CD4-positive, alpha-beta T cell (primary cell): ENCODE data around the gene FAM78A. TPM values are rescaled to one million over a fixed set of nuclear protein-coding genes. Genes with fewer than 3 reads are reported as not detected.

Source experiments
- ATAC-seq: fragments of 200-7000 bp; cut with Tn5 transposase; one replicate; pipeline ENCODE4 v1.10.0; 2022; ENCODE audit warnings: mild to moderate bottlenecking; ENCODE audit not compliant: poor library complexity
- CTCF ChIA-PET: fragments of 350-600 bp; sonication (Branson Sonifier 250); formaldehyde crosslinking; loops from one replicate; lab custom pipeline; 2021; ENCODE audit warnings: antibody characterized with exemption, inconsistent platforms; lab: Charles Lee
- POLR2A ChIA-PET: fragments of 350-600 bp; sonication (Branson Sonifier 250); formaldehyde crosslinking; loops from one replicate; lab custom pipeline; 2021; ENCODE audit warnings: antibody characterized with exemption, inconsistent platforms; lab: Charles Lee
- DNase-seq, 14 experiments: peaks; one replicate each; pipeline ENCODE4 v3.0.0-alpha.2; 2013 to 2020; ENCODE audit warnings: mixed read lengths in 2 of 14
- H3K27ac ChIP-seq, 2 donors: one replicate each; pipeline versions ENCODE4 v1.5.1 to v1.7.0; 2013; ENCODE audit warnings: low read length in 2 of 2, low read depth in 1 of 2, mild to moderate bottlenecking in 1 of 2
- H3K27me3 ChIP-seq, 2 experiments: 1 replicate in 1 of 2; 2 replicates in 1 of 2; pipeline versions ENCODE4 v1.6.1 to v1.7.0; 2013; ENCODE audit warnings: low read length in 2 of 2, control low read depth in 1 of 2, mild to moderate bottlenecking in 1 of 2, moderate library complexity in 1 of 2; ENCODE audit not compliant: insufficient read depth in 2 of 2, control insufficient read depth in 1 of 2
- H3K36me3 ChIP-seq: one replicate; pipeline ENCODE4 v1.6.1; 2013; ENCODE audit warnings: low read length, control low read depth; ENCODE audit not compliant: insufficient read depth
- H3K4me1 ChIP-seq: one replicate; pipeline ENCODE4 v1.6.1; 2013; ENCODE audit warnings: low read length, control low read depth; ENCODE audit not compliant: insufficient read depth
- H3K4me3 ChIP-seq: one replicate; pipeline ENCODE4 v1.5.1; 2013; ENCODE audit warnings: mild to moderate bottlenecking, low read length, moderate library complexity
- H3K9me3 ChIP-seq, 2 experiments: 1 replicate in 1 of 2; 2 replicates in 1 of 2; pipeline versions ENCODE4 v1.6.1 to v1.7.0; 2013; ENCODE audit warnings: low read length in 2 of 2, mild to moderate bottlenecking in 2 of 2, control low read depth in 1 of 2, moderate library complexity in 1 of 2; ENCODE audit not compliant: control insufficient read depth in 1 of 2, insufficient read depth in 1 of 2
- H3K27ac Mint-ChIP-seq: one replicate; pipeline ENCODE4 v1.8.0; 2020; ENCODE audit warnings: mixed read lengths
- H3K27me3 Mint-ChIP-seq: one replicate; pipeline ENCODE4 v1.8.0; 2021; ENCODE audit warnings: mixed read lengths
- H3K36me3 Mint-ChIP-seq: one replicate; pipeline ENCODE4 v1.8.0; 2021; ENCODE audit warnings: low read depth, mixed read lengths
- H3K4me1 Mint-ChIP-seq: one replicate; pipeline ENCODE4 v1.8.0; 2021; ENCODE audit warnings: low read depth, mixed read lengths
- H3K4me3 Mint-ChIP-seq: one replicate; pipeline ENCODE4 v1.8.0; 2020; ENCODE audit warnings: mild to moderate bottlenecking, mixed read lengths
- H3K9me3 Mint-ChIP-seq: one replicate; pipeline ENCODE4 v1.8.0; 2020; ENCODE audit warnings: mixed read lengths
- CTCF ChIP-seq: fragments of 200-600 bp; IDR thresholded peaks from one replicate; pipeline ENCODE4 v1.8.0; 2022; ENCODE audit warnings: antibody characterized with exemption, mild to moderate bottlenecking
- intact Hi-C, 2 experiments: fragments of 100-400 bp; cut with DNase I in 1 of 2; cut with micrococcal nuclease in 1 of 2; formaldehyde crosslinking; loops; one replicate each; pipeline versions ENCODE4 v1.15.1 to v1.9.0; 2023 to 2025; cut with DNase I, micrococcal nuclease
- polyA plus RNA-seq, 2 donors: library from polyadenylated mRNA; unstranded; fragments of 120-200 nt; gene quantifications; one replicate each; pipeline ENCODE4 v1.2.1, GENCODE V29; 2013
- total RNA-seq, 174 experiments: library from RNA in 2 of 174; stranded (reverse) in 2 of 174; gene quantifications; one replicate each; pipeline ENCODE4 v1.2.3 and lab custom pipeline; 2021 to 2026

Gene FAM78A
- total RNA-seq: 10 to 100 TPM; 62.4 to 62.7 TPM
- 92.1 TPM for polyA plus RNA-seq (2013, experiment 1 of 2)
- 71.9 TPM for polyA plus RNA-seq (2013, experiment 2 of 2)
- total RNA-seq (lab: John Stamatoyannopoulos, UW): 7.4 to 249 (median 91.2) reads per million in 172 experiments

GRCh38 chr9:131276094-131276888, at the start of gene FAM78A:
Gene FAM78A (minus strand): TSS chr9:131276510. CDS start chr9:131276179, 331 bp downstream.
- Mint-ChIP-seq H3K9me3 (no peaks in the 10 kb centered on the region), H3K36me3 (peaks cover 54% of the 10 kb centered on the region), H3K4me1 (peaks cover 34% of the 10 kb centered on the region), H3K4me3 (peak within 1 kb of the TSS; percentile 97), H3K27ac (peak within 1 kb of the TSS; percentile 100), H3K27me3 (no peaks in the 10 kb centered on the region)
- POLR2A ChIA-PET: interaction anchor here (1.0 to 14.3 kb wide), 5 partner anchors 9 to 225 kb away, joined by 3 to 738 read pairs (median 23); partner anchors contain the start of gene NUP214
- TF ChIP-seq CTCF: no peak
- Histone ChIP-seq H3K27ac (peak within 1 kb of the TSS; percentile 83 to 94), H3K4me3 (peak within 1 kb of the TSS; percentile 99), H3K9me3 (no peaks in the 10 kb centered on the region), H3K4me1 (peaks cover 38% of the 10 kb centered on the region), H3K27me3 (no peaks in the 10 kb centered on the region), H3K36me3 (peaks cover 35% of the 10 kb centered on the region)
- DNase-seq: peak in 8 of 14 experiments; percentile 46 to 74 (median 61)
- CTCF ChIA-PET: interaction anchor here (0.5 to 2.4 kb wide), 4 partner anchors 20 to 827 kb away, joined by 3 to 6 read pairs (median 3); no protein-coding TSS in a partner anchor
- intact Hi-C loops: loop anchor here (2.0 to 10.0 kb wide), 6 partner anchors 23 to 149 kb away; partner anchors contain the start of gene NUP214 (in 1 of the 2)
- peak; percentile 5 for ATAC-seq

GRCh38 chr9:131324736-131325679, 48.7 kb upstream of the FAM78A start:
- H3K27ac Mint-ChIP-seq: no peak overlapping the region

More at GRCh38 chr9:131324736-131325679, 48.7 kb upstream of the FAM78A start:
- H3K9me3 Mint-ChIP-seq: no peaks in the 10 kb centered on the region
- ChIA-PET POLR2A (no interaction called here), CTCF (interaction anchor here (0.8 kb wide), 1 partner anchor 12 kb away, joined by 3 read pairs; no protein-coding TSS in a partner anchor)
- H3K4me3 Mint-ChIP-seq: no peak overlapping the region
- Histone ChIP-seq H3K36me3 (no peaks in the 10 kb centered on the region), H3K4me3 (no peak overlapping the region), H3K4me1 (no peaks in the 10 kb centered on the region), H3K9me3 (no peaks in the 10 kb centered on the region), H3K27ac (no peak overlapping the region), H3K27me3 (no peaks in the 10 kb centered on the region)
- DNase-seq (no peak), ATAC-seq (no peak)
- no peaks in the 10 kb centered on the region for H3K4me1 Mint-ChIP-seq
- no peaks in the 10 kb centered on the region for H3K27me3 Mint-ChIP-seq
- H3K36me3 Mint-ChIP-seq: no peaks in the 10 kb centered on the region
- TF ChIP-seq CTCF: no peak
- intact Hi-C loops: no loop called here
